ENCODE data around the gene FNDC3B. TPM values are rescaled to one million over a fixed set of nuclear protein-coding genes. Genes with fewer than 3 reads are reported as not detected.

The FNDC3B gene
- total and polyA plus RNA-seq, 2 of the 8 experiments (the other 6 are each of a cell fraction or from before 2014, with no cell fraction given), result 14.1 to 44.4 TPM

DNA sequence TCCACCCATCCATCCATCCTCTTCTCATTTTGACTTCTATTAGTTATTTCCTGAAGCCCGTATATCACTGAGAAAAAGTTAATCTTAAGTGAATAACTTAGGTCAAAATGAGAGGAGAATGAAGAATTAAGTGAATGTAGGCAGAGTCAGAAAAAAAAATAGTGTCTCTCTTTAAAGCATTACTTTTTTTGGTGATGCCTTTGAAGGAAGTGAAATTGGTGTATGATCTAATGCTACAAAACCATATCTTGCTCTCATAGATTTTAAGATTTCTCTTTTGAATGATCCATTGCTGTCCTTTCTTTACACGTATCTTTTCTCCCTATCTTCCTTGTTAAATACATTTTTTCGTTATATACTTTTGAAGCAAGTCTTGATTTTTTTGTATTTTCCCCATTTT, 23.4 kb downstream of the FNDC3B start:
- H3K9ac ChIP-seq (replicated peaks in 1 of 4; ENCODE audit: extremely low read depth in 1 of 4, low read depth in 3 of 4, low read length in 3 of 4), result no peak overlapping the region
- no peak overlapping the region for H2AK5ac ChIP-seq (ENCODE audit: low read depth, low read length)
- no peaks in the 10 kb centered on the region for H3K27me3 ChIP-seq (replicated peaks in 1 of 4; ENCODE audit: control insufficient read depth in 3 of 4, extremely low read depth in 1 of 4, insufficient read depth in 3 of 4, low read length in 3 of 4)
- H2BK15ac ChIP-seq (ENCODE audit: low read length), result no peak overlapping the region
- 89 to 100% methylated on average over 2 to 3 of the region's 3 CpGs for WGBS, 2 experiments (ENCODE audit: extremely low coverage in 1 of 2, insufficient coverage in 1 of 2, insufficient read length in 1 of 2, insufficient replicate concordance in 2 of 2, low coverage in 1 of 2, low lambda C conversion rate in 2 of 2, missing lambda C conversion rate in 1 of 2)
- ChIA-PET CTCF (ENCODE audit: partially characterized antibody) (interaction anchor here (1.1 kb wide), 1 partner anchor 57 kb away, joined by 3 read pairs; no protein-coding TSS in a partner anchor), POLR2A (ENCODE audit: partially characterized antibody) (no interaction called here)
- no peak overlapping the region for H3K4me2 ChIP-seq (ENCODE audit: insufficient read depth in 1 of 2, low read depth in 2 of 2, low read length in 2 of 2)
- no peak overlapping the region for H2BK20ac ChIP-seq (ENCODE audit: low read length)
- H3K4me3 ChIP-seq (ENCODE audit: extremely low read depth in 1 of 4, insufficient read depth in 2 of 4, low read depth in 3 of 4, low read length in 4 of 4), result no peak overlapping the region
- H3K9me3 ChIP-seq (ENCODE audit: insufficient read depth in 2 of 2, low read depth in 1 of 2, low read length in 1 of 2), result no peaks in the 10 kb centered on the region
- no peak overlapping the region for H3K4ac ChIP-seq (replicated peaks; ENCODE audit: insufficient read length, low read depth, low read length)
- no peak overlapping the region for H3K27ac ChIP-seq (ENCODE audit: low read depth, low read length)
- H3K18ac ChIP-seq (ENCODE audit: extremely low read depth, low read length), result no peak overlapping the region
- H4K20me1 ChIP-seq (replicated peaks in 1 of 2; ENCODE audit: control insufficient read depth in 1 of 2, insufficient read depth in 2 of 2, low read length in 2 of 2), result peaks cover 3 to 7% of the 10 kb centered on the region in 2 experiments
- FAIRE-seq, result no peak
- H4K5ac ChIP-seq (ENCODE audit: insufficient read length, low read depth, low read length), result no peak overlapping the region
- H4K91ac ChIP-seq (replicated peaks; ENCODE audit: insufficient read length, low read length), result no peak overlapping the region
- no peak for DNase-seq (ENCODE audit: low read depth in 1 of 2, low spot score in 2 of 2)
- H2BK5ac ChIP-seq (ENCODE audit: low read depth, low read length), result no peak overlapping the region
- H2AFZ ChIP-seq (ENCODE audit: low read length), result no peak overlapping the region
- H3K36me3 ChIP-seq (ENCODE audit: control insufficient read depth in 2 of 4, insufficient read depth in 4 of 4, low read length in 3 of 4), result no peaks in the 10 kb centered on the region
- H3K4me1 ChIP-seq (replicated peaks in 1 of 4; ENCODE audit: control insufficient read depth in 3 of 4, insufficient read depth in 4 of 4, low read length in 3 of 4), result peaks cover 0 to 7% (median 2%) of the 10 kb centered on the region in 4 experiments; a peak in 1 of 7 replicates
- H3K79me2 ChIP-seq (ENCODE audit: control insufficient read depth in 1 of 2, insufficient read depth in 2 of 2, low read length in 2 of 2), result peaks cover 6 to 93% of the 10 kb centered on the region in 2 experiments; a peak in 2 of 4 replicates
- H4K8ac ChIP-seq (ENCODE audit: extremely low read depth, insufficient read depth, low read length), result no peak overlapping the region
- no peak overlapping the region for H2BK12ac ChIP-seq (ENCODE audit: low read depth, low read length)
- H3K23me2 ChIP-seq (ENCODE audit: low read depth, low read length), result no peaks in the 10 kb centered on the region
- H3K79me1 ChIP-seq (ENCODE audit: low read depth, low read length), result no peaks in the 10 kb centered on the region; the same call in 1 of the 2 replicates
- H2BK120ac ChIP-seq (replicated peaks; ENCODE audit: low read depth, low read length), result no peak overlapping the region
- no peak overlapping the region for H3K23ac ChIP-seq (ENCODE audit: insufficient read length)
- H3K56ac ChIP-seq (replicated peaks; ENCODE audit: insufficient read length, low read depth, low read length), result no peak overlapping the region
- H3K14ac ChIP-seq (ENCODE audit: insufficient read length), result no peak overlapping the region
- TF ChIP-seq EGR1 (IDR thresholded peaks at IDR 0.05; ENCODE audit: borderline replicate concordance, low read depth, low read length) (no peak), CTBP2 (IDR thresholded peaks at IDR 0.05; ENCODE audit: borderline replicate concordance, insufficient read depth, insufficient read length, low read length) (no peak), POLR2AphosphoS5 (IDR thresholded peaks at IDR 0.05; ENCODE audit: low read depth, low read length) (no peak), SIN3A (conservative IDR thresholded peaks at IDR 0.05 in 1 of 2, IDR thresholded peaks at IDR 0.05 in 1 of 2; ENCODE audit: low read depth in 1 of 2, low read length in 2 of 2) (no peak)
